Keratinocyte (primary cell): ENCODE data around the gene VMP1.

Experiments
- EZH2 ChIP-seq: IDR thresholded peaks from one replicate; pipeline ENCODE4 v1.6.1; 2012; ENCODE audit warnings: inconsistent platforms, mild to moderate bottlenecking, low read length, moderate library complexity
- TF ChIP-seq, protein P1 (sequence below), 3 experiments: IDR thresholded peaks in 1 of 3; conservative IDR thresholded peaks in 1 of 3; optimal IDR thresholded peaks in 1 of 3; 2 replicates in 2 of 3; 3 replicates in 1 of 3; pipeline versions ENCODE3 to v1.5.1; 2011; ENCODE audit warnings: low read length in 3 of 3, mild to moderate bottlenecking in 3 of 3, moderate library complexity in 2 of 3, control low read depth in 1 of 3, inconsistent platforms in 1 of 3; ENCODE audit not compliant: insufficient read depth in 2 of 3; ENCODE audit errors: extremely low read depth in 1 of 3

DNA sequence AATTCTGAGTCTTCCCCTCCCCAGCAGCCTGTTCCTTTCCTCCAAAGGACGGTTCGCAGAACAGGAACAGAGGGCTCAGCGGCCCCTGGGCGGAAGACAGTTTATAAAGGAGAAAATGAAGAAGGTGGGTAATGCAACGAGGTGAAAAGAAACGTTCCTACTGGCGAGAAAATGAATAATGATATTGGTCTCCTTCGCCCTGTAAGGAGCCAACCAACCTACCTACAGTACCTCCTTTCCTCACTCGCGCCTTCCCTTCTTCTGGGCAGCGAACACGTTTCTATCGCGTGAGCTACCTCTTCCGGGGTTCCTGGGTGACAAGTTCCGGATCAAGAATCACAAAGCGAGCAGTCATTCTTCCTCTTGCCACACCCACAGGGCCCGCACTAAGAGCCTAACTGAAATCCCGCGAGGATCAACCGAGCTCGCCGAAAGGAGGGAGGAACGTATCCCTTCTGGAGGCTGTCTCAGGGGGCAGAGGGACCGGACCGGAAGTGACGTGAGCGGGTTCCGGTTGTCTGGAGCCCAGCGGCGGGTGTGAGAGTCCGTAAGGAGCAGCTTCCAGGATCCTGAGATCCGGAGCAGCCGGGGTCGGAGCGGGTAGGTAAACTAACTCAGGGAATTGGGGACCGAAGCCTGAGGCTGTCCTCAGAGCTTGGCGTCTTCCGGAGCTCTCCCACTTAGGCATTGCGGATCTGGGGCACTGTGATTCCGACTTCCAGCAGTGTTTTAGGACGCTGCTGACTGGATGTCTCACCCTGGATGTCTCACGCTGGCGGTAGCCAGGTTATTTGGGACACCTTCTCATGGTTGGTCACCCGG, at the start of gene VMP1, which contains the start of gene PTRH2:
- TF ChIP-seq, protein P1, sequence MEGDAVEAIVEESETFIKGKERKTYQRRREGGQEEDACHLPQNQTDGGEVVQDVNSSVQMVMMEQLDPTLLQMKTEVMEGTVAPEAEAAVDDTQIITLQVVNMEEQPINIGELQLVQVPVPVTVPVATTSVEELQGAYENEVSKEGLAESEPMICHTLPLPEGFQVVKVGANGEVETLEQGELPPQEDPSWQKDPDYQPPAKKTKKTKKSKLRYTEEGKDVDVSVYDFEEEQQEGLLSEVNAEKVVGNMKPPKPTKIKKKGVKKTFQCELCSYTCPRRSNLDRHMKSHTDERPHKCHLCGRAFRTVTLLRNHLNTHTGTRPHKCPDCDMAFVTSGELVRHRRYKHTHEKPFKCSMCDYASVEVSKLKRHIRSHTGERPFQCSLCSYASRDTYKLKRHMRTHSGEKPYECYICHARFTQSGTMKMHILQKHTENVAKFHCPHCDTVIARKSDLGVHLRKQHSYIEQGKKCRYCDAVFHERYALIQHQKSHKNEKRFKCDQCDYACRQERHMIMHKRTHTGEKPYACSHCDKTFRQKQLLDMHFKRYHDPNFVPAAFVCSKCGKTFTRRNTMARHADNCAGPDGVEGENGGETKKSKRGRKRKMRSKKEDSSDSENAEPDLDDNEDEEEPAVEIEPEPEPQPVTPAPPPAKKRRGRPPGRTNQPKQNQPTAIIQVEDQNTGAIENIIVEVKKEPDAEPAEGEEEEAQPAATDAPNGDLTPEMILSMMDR (optimal IDR thresholded peaks at IDR 0.05 in 1 of 3, IDR thresholded peaks at IDR 0.05 in 1 of 3, conservative IDR thresholded peaks at IDR 0.05 in 1 of 3; ENCODE audit: extremely low read depth in 1 of 3, insufficient read depth in 2 of 3, low read length in 3 of 3), result peak in 1 of 3 experiments; percentile 1
- no peak for TF ChIP-seq EZH2
